ENCODE measurements around the gene EGFR.

- TF ChIP-seq EZH2 (IDR thresholded peaks at IDR 0.05; ENCODE audit: borderline replicate concordance, insufficient read depth, low read length, poor library complexity, severe bottlenecking) (no peak), CTCF (IDR thresholded peaks at IDR 0.05; ENCODE audit: poor library complexity, severe bottlenecking) (no peak), EP300 (conservative IDR thresholded peaks at IDR 0.05; ENCODE audit: poor library complexity, severe bottlenecking) (no peak), MXI1 (conservative IDR thresholded peaks at IDR 0.05; ENCODE audit: poor library complexity, severe bottlenecking) (no peak), POLR2AphosphoS5 (IDR thresholded peaks at IDR 0.05) (no peak), TAF1 (IDR thresholded peaks at IDR 0.05; ENCODE audit: low read depth) (no peak)
Observed at GRCh38 chr7:55185321-55185802, 166.5 kb downstream of the EGFR start.

Measured in neural cell (in vitro differentiated cells).